Pancreas (tissue), 10 donors: Measurements from ENCODE around the gene UBL3. TPM values are rescaled to one million over a fixed set of nuclear protein-coding genes. Genes with fewer than 3 reads are reported as not detected.

ENCODE experiments used
- ATAC-seq, 4 donors: fragments of 200-7000 bp; cut with Tn5 transposase; one replicate each; pipeline versions ENCODE4 v1.8.0 to v1.9.1; 2020; ENCODE audit warnings: mild to moderate bottlenecking in 4 of 4, moderate library complexity in 4 of 4
- DNase-seq, 6 donors: peaks; one replicate each; pipeline ENCODE4 v3.0.0-alpha.2; 2020
- FAIRE-seq: peaks from 2 replicates; lab custom pipeline; 2012; peaks lifted over from hg19 to GRCh38; lab: Jason Lieb, UNC
- H3K27ac ChIP-seq, 4 donors: fragments of 200-600 bp; sonication (generic); 1 replicate in 3 of 4; 2 replicates in 1 of 4; pipeline versions ENCODE4 v1.5.0 to v1.8.0; 2020
- H3K27me3 ChIP-seq, 4 donors: fragments of 200-600 bp; one replicate each; pipeline ENCODE4 v1.8.0; 2021
- H3K36me3 ChIP-seq, 3 donors: fragments of 200-600 bp; sonication (generic) in 1 of 3; one replicate each; pipeline versions ENCODE4 v1.5.0 to v1.8.0; 2020 to 2021
- H3K4me1 ChIP-seq, 3 donors: fragments of 200-600 bp; one replicate each; pipeline ENCODE4 v1.8.0; 2021
- H3K4me3 ChIP-seq, 4 donors: fragments of 200-600 bp; sonication (generic) in 2 of 4; one replicate each; pipeline versions ENCODE4 v1.5.0 to v1.8.0; 2020 to 2021
- H3K9me3 ChIP-seq, 4 donors: fragments of 200-600 bp; one replicate each; pipeline ENCODE4 v1.8.0; 2021
- CTCF ChIP-seq, 4 donors: fragments of 200-600 bp; sonication (generic) in 3 of 4; IDR thresholded peaks; one replicate each; pipeline versions ENCODE4 v1.5.0 to v1.8.0; 2021; ENCODE audit warnings: antibody characterized with exemption in 4 of 4
- WGBS, 2 donors: extraction: QIAGEN DNeasy Blood & Tissue Kit; methylation state at CpG; one replicate each; pipeline ENCODE4 v1.1.7; 2013; 5-methylcytosine and 5-hydroxymethylcytosine counted together
- intact Hi-C, 3 donors: fragments of 100-400 bp; cut with DNase I; formaldehyde crosslinking; loops; one replicate each; pipeline versions ENCODE4 v1.11.1 to v1.14.2; 2022
- polyA plus RNA-seq, 2 donors: library from polyadenylated mRNA; stranded (reverse); fragments of 200-250 nt; gene quantifications; one replicate each; pipeline ENCODE4 v1.2.3, GENCODE V29; 2013
- total RNA-seq, 6 donors: library from RNA; stranded (reverse); fragmentation: NEBNext Ultra II Directional in 4 of 6; extraction: Animal tissue kit (Norgen Biotek cat#: 25700) in 4 of 6; gene quantifications; one replicate each; pipeline versions ENCODE4 v1.2.1 to v1.2.4, GENCODE V29; 2021 to 2023
- donor health status: healthy with polysubstance abuse.
- donor health status: DM: no; HTN: no; CAD: no; lungs with moderate emphysema.
- donor health status: DM: no; HTN: no; CAD: no.
- donor health status: control.
- donor health status: control.
- donor health status: Bipolar disorder and iron deficiency.
- donor health status: DM: yes; HTN: yes; CAD: no.
- donor health status: DM: no; HTN: no; CAD: no.
- donor health status: DM: no; HTN: no; CAD: no.
- donor health status: DM: yes; HTN: yes; CAD: no.

Gene UBL3
- total and polyA plus RNA-seq, 8 donors = 9.7 to 31.5 (median 23.1) TPM

GRCh38 chr13:29758531-29759114, 91.8 kb downstream of the UBL3 start:
- no peak for TF ChIP-seq CTCF (IDR thresholded peaks at IDR 0.05)
- no peak overlapping the region for H3K4me3 ChIP-seq
- no peaks in the 10 kb centered on the region for H3K9me3 ChIP-seq
- FAIRE-seq = no peak
- H3K27me3 ChIP-seq = no peaks in the 10 kb centered on the region
- WGBS, 2 donors = 59 to 65% methylated on average over 9 of the region's 9 CpGs
- no peaks in the 10 kb centered on the region for H3K4me1 ChIP-seq
- no peak overlapping the region for H3K27ac ChIP-seq
- intact Hi-C loops = no loop called here
- DNase-seq = peak in 1 of 6 donors; percentile 44
- H3K36me3 ChIP-seq = no peaks in the 10 kb centered on the region
- peak in 3 of 4 donors; percentile 49 to 75 (median 65) for ATAC-seq

- no peak for TF ChIP-seq CTCF (IDR thresholded peaks at IDR 0.05)
- no peaks in the 10 kb centered on the region for H3K9me3 ChIP-seq
- FAIRE-seq (no peak), ATAC-seq (no peak), DNase-seq (no peak)
- no peak overlapping the region for H3K27ac ChIP-seq
- intact Hi-C loops = no loop called here
- no peaks in the 10 kb centered on the region for H3K4me1 ChIP-seq
- H3K36me3 ChIP-seq = no peaks in the 10 kb centered on the region
- no peaks in the 10 kb centered on the region for H3K27me3 ChIP-seq
- WGBS, 2 donors = 71 to 78% methylated on average over 2 of the region's 2 CpGs
- H3K4me3 ChIP-seq = no peak overlapping the region
Measured at GRCh38 chr13:29756506-29756905, 93.9 kb downstream of the UBL3 start.

- FAIRE-seq (no peak), ATAC-seq (no peak), DNase-seq (no peak)
- Histone ChIP-seq H3K9me3 (no peaks in the 10 kb centered on the region), H3K27me3 (no peaks in the 10 kb centered on the region), H3K4me3 (no peak overlapping the region), H3K27ac (no peak overlapping the region), H3K4me1 (no peaks in the 10 kb centered on the region), H3K36me3 (no peaks in the 10 kb centered on the region)
- 87 to 91% methylated on average over 4 of the region's 4 CpGs for WGBS, 2 donors
- no peak for TF ChIP-seq CTCF (IDR thresholded peaks at IDR 0.05)
- intact Hi-C loops = no loop called here
Measured at GRCh38 chr13:29754473-29754806, 96.0 kb downstream of the UBL3 start.

GRCh38 chr13:29753618-29754472, 96.6 kb downstream of the UBL3 start:
- FAIRE-seq = no peak

More at GRCh38 chr13:29753618-29754472, 96.6 kb downstream of the UBL3 start:
- no peak overlapping the region for H3K4me3 ChIP-seq
- no peak overlapping the region for H3K27ac ChIP-seq
- ATAC-seq (no peak), DNase-seq (no peak)
- WGBS, 2 donors = 71 to 78% methylated on average over 10 of the region's 10 CpGs
- no peak for TF ChIP-seq CTCF (IDR thresholded peaks at IDR 0.05)
- H3K27me3 ChIP-seq = no peaks in the 10 kb centered on the region
- no peaks in the 10 kb centered on the region for H3K36me3 ChIP-seq
- intact Hi-C loops = no loop called here
- H3K9me3 ChIP-seq = no peaks in the 10 kb centered on the region
- no peaks in the 10 kb centered on the region for H3K4me1 ChIP-seq
